GM18951 (cell line): ENCODE data around the gene RTKN2.

Source experiments
- POLR2A ChIP-seq: IDR thresholded peaks from 4 replicates; pipeline ENCODE4 v1.6.1; 2011; ENCODE audit warnings: mild to moderate bottlenecking; ENCODE audit not compliant: insufficient read length, insufficient read depth; ENCODE audit errors: extremely low read depth
- in situ Hi-C: fragments of 300-500 bp; cut with MboI; formaldehyde crosslinking; loops from one replicate; pipeline ENCODE4 v1.12.0; 2022; ENCODE audit warnings: low sequenced_read_pairs, mixed read lengths, inconsistent platforms; ENCODE audit not compliant: unreplicated experiment

The RTKN2 gene

DNA sequence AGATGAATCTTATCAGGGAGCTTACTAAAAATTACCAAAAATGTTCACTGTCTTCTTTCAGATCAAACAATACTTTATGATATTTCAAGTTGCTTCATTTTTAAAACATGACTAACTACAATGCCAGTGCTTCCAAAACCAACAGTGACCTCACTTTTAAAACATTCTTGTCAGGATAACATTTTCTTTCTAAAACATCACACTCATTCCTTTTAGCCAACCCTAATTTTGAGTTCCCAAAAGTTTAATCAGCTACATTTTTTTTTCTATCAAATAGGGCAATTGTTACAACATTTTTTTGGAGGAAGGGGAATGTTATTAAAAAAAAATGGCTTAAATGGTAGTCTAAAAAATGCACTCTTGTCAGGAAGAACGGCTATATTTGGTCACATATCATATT, 37.3 kb downstream of the RTKN2 start:
- no peak for TF ChIP-seq POLR2A

DNA sequence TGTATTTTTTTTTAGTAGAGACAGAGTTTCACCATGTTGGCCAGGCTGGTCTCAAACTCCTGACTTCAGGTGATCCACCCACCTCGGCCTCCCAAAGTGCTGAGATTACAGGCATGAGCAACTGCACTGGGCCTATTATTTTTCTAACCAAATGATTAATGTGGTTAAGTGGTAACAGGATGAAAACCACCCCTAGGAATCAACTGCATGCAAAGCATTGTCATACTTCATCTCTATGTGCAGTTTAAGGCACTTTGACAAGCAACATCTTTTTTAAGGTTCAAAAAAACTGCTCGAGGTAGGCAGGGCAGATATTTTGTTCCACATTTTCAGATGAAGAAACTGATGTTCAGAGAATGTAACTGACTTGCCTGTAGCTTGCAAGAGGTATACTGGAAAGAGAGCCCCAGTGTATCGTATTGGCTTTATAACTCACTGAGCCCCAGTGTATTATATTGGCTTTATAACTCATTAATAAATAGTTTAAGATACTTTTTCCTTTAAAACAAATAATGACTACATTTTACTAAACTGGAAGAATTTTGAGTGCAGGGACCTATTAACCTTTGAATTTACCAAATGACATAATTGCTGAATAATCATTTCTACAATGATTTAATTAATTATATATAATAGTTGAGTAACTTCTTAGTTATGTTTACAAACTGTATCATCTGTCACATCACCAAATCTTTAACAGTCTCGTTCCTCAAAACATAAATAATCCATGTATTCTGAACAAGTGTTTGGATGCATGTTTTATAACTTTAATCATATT, 38.1 kb downstream of the RTKN2 start:
- no peak for TF ChIP-seq POLR2A
- in situ Hi-C loops: no loop called here

More for the DNA sequence above, 37.3 kb downstream of the RTKN2 start:
- in situ Hi-C loops: no loop called here

DNA sequence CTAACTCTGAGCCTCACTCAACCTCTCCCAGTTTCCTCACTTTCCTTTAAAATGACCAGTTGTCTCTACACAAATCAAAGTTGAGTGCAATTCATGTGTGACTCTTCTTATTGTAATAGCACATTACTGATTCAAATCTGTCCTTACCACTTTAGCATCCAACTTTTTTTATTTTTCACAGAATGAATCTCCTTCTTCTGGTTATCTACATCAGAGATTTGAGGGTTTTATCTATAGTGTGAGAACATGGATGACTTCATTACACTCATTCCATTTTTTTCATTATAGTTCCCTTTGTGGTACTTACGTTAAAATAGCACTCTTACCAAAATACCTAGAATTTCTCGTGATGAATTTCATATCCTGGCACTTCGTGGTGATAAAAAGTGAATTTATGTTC, 43.3 kb downstream of the RTKN2 start:
- in situ Hi-C loops: no loop called here
- no peak for TF ChIP-seq POLR2A

DNA sequence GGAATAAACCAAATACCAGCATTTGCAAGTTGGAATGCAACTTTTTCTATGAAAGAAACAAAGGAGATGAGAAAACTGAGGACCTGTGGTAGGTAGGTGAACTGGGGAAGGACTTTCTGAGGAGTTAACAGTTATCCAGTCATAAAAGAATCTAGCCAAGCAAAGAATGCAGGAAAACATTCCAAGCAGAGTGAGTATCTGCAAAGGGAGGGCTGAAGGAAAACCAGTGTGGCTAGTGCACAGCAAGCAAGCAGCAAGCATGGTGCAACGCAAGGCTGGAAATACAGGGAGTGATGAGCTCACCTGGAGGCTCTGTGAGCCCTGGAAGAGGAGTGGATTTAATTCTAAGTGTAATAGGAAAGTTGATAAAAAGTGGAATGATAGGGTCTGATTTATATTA, 44.0 kb downstream of the RTKN2 start:
- no peak for TF ChIP-seq POLR2A
- in situ Hi-C loops: no loop called here

DNA sequence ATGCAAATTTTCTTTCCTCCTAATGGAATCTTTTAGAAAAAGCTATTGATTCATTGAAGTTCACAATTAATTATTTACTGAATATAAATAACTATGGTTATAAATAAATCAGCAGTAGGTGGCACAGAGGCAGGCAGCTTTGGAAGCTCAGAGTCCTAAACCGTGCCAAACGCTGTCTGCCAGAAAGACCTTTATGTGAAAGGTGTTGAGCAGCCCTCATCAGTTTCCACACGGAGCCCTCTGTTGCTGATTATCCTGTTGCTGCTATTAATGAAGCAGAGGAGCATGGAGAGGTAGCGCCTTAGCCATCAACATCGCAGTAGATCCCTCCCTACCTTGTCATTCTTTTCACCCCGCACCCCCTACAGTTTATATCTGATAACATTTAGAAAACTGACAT, 51.0 kb downstream of the RTKN2 start:
- in situ Hi-C loops: no loop called here
- no peak for TF ChIP-seq POLR2A

DNA sequence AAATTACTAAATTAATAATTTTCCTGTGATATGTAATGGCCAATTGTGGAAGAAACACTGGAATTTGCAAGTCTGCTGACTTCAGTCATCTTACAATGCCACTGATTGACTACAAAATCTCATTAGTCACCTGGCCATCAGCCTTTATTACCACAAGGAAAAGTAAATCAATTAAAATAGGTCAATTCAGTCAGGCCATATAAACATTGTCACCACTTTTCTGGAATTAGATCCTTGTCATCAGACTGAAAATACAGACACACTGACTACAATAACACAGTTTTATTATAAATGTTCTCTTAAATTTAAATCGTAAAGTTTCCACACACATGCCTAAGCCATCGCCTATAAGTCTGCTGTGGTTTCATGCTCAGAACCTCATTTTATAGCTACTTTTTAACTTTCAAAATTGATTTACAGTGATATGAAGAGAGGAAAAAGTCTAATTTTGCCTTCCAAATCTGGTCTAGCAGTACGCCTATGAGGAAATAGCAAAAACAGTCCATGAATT, 54.2 kb downstream of the RTKN2 start:
- no peak for TF ChIP-seq POLR2A
- in situ Hi-C loops: no loop called here

DNA sequence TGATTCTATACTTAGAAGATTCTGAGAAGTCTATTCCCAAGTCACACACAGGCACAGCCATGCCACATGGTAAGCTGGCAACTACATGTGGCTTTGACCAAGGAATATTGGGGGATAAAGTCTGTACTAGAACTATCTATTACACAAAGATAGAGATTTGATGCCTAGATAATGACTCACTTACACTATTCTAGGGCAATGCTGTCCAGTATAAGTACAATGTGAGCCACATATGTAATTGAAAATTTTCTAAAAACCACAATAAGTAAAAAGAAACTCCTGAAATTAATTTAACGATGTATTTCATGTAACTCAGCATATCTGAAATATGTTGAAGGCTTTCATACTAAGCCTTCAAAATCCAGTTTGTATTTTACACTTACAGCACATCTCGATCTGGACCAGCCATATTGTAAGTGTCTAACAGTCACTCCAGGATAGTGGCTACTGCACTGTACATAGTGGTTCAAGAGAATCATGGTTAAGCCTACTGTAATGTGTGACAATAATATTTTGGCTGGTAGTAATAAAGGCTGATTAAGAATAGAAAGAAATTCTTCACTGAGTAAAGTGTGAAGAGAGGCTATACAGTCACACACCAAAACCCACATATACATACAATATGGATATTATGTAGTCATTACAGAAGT, 62.8 kb downstream of the RTKN2 start:
- in situ Hi-C loops: no loop called here
- TF ChIP-seq POLR2A: no peak

DNA sequence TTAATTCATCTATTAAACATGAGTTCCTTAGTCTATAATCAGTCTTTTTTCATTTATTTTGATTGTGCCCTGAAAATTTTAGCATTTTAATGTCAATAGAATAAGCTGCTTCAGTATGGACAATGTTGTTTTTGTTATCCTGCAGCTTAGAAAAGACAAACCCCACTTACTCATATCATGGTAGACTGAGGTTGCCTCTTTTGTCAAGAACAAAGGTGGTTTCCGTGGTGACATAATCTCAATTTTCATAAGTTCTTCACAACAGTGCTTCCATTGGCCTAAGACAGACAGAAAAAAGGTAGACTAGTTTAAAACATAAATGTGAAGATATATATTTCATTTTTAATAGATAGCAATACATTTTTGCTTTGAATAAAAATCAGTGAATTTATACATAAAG, 69.1 kb downstream of the RTKN2 start:
- TF ChIP-seq POLR2A: no peak
- in situ Hi-C loops: no loop called here

DNA sequence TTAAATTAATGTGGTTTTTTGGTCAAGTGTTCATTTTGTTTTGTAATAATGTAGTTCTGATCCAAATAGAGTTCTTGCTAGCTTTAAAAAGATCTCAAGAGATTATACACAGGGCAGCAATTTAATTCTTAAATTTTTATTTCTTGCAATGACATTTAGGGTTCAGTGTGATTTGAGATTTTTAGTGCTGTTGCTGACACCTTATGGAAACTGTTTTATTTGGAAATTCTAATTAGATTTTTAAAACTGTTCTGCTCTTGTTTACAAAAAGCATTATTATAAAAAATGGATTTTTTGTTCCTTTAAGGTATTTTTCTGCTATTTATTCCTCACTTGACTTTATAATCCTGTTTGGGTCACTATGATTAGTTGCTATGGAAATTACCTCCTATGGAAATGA, 72.1 kb downstream of the RTKN2 start:
- in situ Hi-C loops: no loop called here
- no peak for TF ChIP-seq POLR2A

DNA sequence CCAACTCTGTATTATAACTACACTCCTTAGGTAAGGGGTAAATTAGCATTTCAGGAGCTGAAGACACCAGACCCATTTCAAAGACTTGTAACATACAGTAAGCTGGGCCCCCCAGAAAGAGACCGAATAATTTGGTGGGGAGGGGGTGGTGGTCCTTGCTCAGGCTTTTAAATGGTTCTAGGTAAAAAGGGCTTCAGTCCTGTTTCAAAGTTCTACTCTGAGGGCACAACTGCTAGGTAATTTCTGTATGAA, 73.0 kb downstream of the RTKN2 start:
- in situ Hi-C loops: no loop called here
- TF ChIP-seq POLR2A: no peak

DNA sequence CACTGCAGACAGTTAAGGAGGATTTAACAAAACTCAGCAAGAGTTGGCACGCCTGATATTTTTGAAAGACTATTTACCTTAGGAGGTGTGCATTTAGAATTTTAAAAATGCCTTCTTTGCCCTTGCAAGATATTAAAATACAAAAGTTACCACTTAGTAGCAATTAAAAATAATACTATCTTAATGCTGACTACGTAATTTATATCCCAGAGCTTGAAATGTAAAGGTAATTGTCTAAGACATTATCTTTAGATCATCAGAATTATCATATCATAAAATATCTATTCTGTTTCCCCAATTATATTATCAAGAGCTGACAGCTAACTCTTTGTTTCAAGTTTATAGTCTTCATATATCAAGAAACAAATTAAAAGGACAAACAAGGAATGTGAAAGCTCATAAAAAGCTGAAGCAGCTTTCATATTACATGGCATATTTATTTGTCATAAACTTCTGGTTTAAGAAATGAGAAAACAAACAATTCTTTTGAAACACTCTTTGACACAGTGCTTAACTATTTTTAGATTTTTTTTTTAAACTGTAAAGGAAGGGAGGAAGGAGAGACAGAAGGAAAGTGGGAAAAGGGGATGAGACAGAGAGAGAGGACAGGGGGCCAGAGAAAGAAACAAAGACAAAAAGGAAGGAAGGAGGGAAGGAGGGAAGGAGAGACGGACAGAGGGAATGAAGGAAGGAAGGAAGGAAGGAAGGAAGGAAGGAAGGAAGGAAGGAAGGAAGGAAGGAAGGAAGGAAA, 73.5 kb downstream of the RTKN2 start:
- in situ Hi-C loops: no loop called here
- no peak for TF ChIP-seq POLR2A

DNA sequence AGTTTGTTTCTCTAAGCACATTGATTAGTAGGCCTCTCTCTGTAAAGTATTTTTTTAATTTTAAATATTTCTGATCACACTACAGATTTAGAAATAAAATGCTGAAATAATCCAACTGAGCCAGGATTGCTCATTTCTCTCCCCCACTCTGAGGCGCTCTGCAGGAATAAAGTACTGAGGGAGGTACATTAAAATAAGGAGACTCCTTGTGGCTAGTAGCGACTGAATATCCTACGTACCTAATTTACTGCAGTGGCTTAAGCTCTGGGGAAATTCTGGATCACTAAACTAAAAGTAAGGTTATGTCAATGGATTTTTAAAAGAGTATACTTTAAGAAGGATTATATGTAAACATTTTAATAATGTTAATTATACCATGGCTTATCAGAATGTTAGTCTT, 75.2 kb downstream of the RTKN2 start:
- in situ Hi-C loops: no loop called here
- no peak for TF ChIP-seq POLR2A

DNA sequence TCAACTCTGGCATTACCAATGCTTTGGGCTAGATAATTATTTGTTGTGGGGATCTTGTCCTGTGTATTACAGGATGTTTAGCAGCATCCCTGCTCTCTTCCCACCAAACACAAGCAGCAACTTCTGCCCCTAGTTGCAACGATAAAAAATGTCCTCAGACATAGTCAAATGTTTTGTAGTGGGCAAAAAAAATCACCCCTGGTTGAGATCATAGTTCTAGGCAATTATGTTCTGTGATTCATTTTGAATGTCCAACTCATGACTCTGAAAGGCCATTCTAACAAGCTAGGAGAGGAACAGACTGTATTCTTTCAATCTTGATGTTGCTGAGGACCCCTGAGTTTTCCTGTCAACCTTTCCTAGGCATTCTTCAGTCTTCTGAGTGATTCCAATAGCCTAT, 79.5 kb downstream of the RTKN2 start:
- in situ Hi-C loops: no loop called here
- no peak for TF ChIP-seq POLR2A

DNA sequence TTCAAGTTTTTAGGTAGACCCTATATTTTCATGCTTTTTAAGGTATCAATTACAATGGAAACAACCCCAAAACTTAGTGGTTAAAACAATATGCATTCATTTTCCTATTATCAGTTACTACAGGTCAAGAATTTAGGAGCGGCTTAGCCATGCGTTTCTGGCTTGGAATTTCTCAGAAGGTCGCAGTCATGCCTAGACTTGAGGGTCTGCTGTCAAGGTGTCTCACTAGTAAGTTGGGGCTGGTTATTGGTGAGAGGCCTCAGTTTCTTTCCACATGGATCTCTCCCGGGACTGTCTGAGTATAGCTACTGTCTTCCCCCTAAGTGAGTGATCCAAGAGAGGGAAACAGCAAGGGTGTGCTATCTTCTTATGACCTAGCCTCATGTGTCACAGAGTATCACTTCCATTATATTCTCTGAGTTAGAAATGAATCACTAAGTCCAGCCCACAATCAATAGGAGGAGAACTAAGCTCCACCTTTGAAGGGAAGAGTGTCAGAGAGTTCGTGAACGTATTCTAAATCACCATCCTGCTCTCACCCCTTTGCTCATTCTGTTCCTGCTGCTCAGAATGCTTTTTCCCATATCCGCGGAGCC, 80.5 kb downstream of the RTKN2 start:
- in situ Hi-C loops: no loop called here
- no peak for TF ChIP-seq POLR2A
